DMS153 treated with DMSO at 0.1 percent for 48 hours (cell line): Measurements from ENCODE around the gene AP4E1.
"Not testable (repeated sequence)": the region's sequence is repeated elsewhere in the genome, so short reads cannot be mapped to it uniquely, and the experiment has no call there.

Source experiments
- DNase-seq: peaks from one replicate; lab custom pipeline; 2025; ENCODE audit not compliant: unreplicated experiment; lab: John Stamatoyannopoulos, UW

AP4E1 gene

DNA sequence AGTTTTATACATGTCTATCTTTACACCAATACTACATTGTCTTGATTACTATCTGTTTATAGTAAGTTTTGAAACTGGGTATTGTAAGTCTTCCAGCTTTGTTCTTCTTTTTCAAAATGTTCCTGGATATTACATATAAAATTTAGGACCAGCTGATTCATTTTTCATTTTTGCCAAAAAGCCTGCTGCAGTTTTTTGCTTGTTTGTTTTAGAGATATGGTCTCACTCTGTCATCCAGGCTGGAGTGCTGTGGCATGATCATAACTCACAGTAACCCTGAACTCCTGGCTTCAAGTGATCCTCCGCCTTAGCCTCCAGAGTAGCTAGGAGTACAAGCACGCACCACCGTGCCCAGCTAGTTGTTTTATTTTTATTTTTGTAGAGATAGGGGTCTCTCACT is 20.4 kb upstream of the AP4E1 start:
- no peak for DNase-seq

DNA sequence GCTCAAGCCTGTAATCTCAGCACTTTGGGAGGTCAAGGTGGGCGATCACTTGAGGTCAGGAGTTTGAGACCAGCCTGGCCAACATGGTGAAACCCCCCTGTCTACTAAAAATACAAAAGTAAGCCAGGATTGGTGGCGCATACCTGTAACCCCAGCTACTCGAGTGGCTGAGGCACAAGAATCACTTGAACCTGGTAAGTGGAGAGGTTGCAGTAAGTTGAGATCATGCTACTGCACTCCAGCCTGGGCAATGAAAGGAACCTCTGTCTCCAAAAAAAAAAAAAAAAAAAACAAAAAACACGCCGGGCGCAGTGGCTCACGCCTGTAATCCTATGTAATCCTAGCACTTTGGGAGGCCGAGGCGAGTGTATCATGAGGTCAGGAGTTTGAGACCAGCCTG is 18.9 kb upstream of the AP4E1 start:
- no peak for DNase-seq

DNA sequence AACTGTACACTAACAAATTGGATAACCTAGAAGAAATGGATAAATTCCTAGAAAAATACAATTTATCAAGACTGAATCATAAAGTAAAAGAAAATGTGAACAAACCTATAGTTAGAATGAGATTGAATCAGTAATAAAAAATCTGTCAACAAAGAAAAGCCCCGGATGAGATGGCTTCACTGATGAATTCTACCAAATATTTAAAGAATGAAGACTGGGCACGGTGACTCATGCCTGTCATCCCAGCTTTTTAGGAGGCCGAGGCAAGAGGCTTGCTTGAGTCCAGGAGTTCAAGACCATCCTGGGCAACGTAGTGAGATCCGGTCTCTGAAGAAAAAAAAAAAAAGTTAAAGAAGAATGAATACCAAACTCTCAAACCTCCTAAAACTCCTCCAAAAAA is 17.7 kb upstream of the AP4E1 start:
- no peak for DNase-seq

DNA sequence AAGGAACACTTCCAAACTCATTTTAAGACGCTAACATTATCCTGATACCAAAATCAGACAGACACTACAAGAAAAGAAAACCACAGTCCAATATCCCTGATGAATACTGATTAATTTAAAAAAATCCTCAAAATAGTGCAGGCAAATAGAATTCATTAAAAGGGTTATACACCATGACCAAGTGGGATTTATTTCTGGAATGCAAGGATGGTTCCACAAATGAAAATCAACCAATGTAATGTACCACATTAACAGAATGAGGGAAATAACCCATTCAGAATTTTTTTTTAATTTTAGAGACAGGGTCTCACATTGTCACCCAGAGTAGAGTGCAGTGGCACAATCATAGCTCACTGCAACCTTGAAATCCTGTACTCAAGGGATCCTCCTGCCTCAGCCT is 17.3 kb upstream of the AP4E1 start:
- no peak for DNase-seq

DNA sequence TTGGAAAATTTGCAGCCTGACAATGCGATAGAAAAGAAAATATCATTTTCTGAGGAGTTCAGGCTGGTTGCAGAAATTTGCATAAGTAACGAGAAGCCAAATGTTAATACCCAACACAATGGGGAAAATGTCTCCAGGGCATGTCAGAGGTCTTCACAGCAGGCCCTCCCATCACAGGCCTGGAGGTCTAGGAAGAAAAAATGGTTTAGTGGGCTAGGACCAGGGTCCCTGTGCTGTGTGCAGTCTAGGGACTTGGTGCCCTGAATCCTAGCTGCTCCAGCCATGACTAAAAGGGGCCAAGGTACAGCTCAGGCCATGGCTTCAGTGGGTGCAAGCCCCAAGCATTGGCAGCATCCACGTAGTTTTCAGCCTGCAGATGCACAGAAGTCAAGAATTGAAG is 14.5 kb upstream of the AP4E1 start:
- DNase-seq, result no peak

DNA sequence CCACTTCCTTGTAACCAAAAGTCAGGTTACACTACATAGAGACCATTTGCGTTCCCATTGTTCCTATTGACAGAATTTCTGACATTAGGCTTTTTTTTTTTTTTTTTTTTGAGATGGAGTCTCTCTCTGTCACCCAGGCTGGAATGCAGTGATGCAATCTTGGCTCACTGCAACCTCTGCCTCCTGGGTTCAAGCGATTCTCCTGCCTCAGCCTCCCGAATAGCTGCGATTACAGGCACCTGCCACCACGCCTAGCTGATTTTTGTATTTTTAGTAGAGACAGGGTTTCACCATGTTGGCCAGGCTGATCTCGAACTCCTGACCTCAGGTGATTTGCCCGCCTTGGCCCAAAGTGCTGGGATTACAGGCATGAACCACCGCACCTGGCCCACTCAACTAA is 7.1 kb upstream of the AP4E1 start:
- DNase-seq, result not testable (repeated sequence)

DNA sequence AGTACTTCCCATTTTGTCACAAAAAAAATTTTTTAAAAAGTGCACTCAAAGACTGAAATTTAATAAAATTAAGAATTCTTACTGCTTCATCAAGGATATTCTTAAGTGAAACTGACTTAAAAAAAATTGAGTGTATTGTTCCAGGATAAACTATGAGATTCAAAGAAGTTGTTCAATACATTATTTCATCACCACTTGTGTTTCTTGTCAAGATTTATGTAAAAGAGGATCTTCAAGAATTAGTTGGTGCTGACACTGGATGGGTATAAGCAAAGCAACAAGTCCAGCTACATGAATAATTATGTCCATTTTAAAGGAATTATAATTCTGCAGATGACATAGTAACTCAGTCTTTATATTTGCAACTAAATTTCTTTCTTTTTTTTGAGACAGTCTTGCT is 4.3 kb upstream of the AP4E1 start:
- no peak for DNase-seq

DNA sequence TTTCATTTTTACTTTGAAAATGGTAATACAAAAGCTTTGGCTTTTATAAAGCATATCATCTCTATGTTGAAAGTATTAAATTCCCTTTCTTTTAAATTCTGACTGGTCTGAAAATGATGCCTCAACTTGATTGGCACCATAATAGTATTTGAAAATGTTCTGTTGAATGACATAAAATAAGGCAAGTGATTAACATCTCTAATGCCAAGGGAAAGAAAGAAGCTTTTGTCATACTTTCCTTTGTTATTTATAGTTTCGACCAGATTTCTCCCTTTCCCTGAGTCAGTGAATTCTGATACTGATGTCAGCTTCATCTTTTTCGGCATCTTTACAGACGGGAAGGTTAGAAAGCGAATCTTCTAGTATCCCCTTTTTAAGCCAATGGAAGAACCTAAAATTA is 3.4 kb upstream of the AP4E1 start:
- no peak for DNase-seq

DNA sequence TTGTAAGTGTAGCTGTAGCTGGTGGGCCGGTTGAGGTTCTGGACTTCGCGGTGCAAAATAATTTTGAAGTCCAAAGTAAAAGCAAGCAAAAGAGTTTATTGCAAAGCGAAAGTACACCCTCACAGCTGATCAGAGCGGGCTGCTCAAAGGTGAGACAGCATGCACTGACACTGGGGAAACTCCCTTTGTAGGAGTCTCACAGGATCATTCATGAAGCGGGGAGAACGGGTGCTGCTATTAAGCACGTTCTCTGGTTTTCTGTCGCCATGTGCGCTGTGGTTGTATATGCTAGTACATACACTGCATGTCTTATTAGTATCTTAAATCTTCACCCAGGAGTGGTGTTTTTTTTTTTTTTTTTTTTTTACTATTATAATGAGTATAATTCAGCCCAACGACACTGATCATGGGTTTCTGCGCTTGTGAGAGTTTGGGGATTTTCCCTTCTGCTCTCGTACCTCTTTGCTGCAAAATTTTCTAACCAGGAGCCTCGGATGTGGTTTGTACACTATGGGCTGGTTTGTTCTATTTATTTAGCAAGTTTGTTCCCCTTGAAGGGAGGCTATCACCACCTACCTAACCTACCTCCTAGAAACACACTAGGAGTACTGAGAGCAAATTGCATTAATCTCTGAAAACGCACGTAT is 1.4 kb upstream of the AP4E1 start:
- no peak for DNase-seq

DNA sequence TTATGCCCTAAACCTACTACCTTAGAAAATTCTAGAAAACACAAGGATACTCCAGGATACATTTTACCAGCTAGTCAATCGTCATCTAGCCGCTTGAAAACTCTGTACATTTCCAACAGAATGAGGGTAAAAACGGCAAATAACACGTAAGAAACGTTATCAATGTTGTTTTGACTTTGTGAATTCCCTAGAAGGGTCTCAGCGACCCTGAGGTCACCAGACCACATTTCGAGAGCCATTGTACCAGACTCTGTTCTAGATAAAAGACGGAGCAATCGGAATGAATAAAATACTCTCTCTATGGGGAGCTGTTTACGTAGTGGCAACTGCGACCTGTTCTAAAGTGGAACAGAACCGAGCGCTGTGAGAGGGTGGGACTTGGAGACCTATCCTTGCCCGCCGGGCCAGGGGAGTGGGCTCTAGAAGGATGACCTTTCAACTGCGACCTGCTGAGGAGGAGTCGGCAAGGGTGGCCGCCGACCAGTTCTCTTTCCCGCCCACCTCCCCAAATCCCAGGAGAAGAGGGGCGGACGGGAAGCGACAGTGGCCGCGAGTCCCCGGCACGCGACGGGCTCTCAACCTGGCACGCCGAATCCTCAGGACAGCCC is 778 bp upstream of the AP4E1 start:
- no peak for DNase-seq

DNA sequence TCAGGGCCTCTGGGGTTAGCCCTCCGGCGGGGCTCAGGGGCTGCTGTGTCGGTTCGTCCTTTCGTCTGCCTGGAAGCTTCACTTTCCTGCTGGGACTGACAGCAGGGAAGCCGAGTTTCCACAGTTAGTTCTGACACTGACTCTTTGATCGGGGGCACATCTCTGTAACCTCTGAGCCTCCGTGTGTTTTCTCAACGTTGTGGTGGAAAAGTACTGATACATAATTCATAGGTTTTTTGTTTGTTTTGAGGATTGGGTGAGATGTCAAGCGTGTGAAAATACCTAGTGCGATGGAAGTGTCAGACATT is 481 bp downstream of the AP4E1 start:
- DNase-seq, result no peak

DNA sequence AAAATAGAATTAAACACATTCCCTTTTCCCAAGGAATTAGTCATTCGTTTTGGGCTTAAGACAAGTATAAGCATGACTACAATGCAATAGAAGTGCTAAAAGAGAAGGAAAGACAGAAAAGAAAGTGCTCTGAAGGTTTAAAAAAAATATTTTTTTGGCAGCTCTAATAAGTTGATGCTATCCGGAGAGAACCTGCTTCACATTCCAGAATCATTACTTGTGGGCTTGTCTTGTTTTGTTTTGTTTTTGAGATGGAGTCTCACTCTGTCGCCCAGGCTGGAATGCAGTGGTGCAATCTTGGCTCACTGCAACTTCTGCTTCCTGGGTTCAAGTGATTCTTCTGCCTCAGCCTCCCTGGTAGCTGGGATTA is 1.9 kb downstream of the AP4E1 start:
- DNase-seq, result not testable (repeated sequence)

DNA sequence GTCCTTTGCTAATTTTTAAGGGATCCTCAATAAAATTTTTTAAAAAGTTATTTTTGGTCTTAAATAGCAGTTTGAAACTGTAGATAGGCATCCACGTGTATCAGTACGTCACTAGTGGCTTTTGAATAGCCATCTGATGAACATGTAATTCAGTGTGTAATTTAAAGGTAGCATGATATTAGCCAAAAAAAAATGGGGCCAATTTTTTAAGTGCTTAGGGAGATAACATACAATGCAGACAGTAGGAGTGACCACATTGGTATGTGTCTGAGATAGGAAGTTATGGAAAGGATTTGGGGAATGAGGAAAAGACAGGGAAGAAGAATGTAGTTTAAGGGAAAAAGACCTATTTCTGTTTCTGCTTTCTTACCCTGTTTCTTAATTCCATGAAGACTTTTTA is 2.5 kb downstream of the AP4E1 start:
- DNase-seq, result no peak

DNA sequence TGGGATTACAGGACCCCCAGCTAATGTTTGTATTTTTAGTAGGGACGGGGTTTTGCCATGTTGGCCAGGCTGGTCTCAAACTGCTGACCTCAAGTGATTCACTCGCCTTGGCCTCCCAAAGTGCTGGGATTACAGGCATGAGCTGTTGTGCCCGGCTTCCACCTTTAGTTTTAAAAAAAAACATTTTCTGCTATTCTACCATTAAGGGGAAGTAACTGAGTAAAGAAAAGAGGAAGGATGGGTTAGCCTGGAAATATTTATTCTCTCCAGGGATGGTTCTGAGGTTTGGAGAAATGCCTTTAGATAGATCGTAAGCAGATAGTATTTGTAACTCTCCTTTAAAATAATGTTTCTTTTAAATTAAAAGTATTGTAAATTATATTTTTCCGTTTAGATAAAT is 3.1 kb downstream of the AP4E1 start:
- DNase-seq, result no peak

DNA sequence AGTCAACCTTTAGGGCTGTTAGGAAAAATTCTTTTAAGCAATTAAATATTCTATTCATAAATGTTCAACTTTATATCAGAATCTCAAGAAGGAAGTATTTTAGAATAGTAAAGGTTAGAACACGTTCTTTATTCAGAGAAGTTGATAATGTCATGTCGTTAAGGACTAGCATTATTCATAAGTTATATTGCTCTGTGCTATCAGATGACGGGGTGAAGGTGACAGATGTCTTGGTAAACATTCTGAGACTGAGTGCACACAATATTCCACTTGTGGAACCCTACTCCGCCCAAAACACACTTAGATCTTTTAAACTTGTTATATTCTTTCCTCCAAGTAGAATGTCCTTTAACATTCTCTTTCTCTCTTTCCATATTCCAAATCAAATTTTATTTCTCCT is 7.9 kb downstream of the AP4E1 start:
- no peak for DNase-seq

DNA sequence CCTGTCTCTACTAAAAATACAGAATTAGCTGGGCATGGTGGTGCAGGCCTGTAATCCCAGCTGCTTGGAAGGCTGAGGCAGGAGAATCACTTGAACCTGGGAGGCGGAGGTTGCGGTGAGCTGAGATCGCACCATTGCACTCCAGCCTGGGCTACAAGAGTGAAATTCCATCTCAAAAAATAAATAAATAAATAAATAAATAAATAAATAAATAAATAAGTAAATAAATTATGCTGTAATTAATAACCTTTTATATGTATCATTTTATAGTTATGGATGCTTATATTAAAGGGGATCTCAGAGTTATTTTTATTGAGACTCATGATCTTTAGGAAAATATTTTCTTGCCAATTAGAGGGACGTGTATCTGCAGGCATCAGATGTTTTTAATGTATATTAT is 10.9 kb downstream of the AP4E1 start:
- not testable (repeated sequence) for DNase-seq

DNA sequence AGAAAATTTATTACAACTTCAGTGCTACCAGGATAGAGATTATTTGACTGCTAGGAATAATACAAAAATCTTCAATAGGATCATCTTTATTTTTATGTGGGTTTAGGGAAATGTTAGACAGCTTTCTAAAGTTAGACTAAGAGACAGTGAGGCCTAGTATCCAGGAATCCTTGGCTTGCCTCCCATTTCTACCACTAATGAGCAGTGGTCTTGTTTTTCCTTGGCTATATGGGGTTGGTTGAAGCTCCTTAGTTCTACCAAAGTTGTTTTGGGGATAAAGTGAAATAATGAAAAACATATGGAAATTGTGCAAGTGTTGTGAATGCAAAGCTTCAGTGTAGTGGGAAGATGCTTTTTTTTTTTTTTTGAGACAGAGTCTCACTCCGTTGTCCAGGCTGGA is 16.8 kb downstream of the AP4E1 start:
- no peak for DNase-seq

DNA sequence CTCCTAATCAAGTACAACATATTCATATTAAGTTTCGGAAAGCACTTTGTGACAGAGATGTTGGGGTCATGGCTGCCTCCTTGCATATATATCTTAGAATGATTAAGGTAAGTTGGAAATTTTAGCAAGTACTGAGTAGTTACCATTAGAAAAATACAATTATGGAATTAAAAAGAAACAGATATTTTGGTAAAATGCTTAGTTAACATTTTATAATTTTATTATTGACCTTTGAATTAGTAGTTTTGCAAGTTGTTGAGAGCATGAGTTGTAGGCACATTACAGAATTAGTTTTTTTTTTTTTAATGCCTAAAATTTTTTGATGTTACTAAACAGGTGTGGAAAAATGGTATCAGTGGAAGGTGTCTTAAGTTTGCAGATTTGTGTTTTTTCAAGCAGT is 20.6 kb downstream of the AP4E1 start:
- no peak for DNase-seq

DNA sequence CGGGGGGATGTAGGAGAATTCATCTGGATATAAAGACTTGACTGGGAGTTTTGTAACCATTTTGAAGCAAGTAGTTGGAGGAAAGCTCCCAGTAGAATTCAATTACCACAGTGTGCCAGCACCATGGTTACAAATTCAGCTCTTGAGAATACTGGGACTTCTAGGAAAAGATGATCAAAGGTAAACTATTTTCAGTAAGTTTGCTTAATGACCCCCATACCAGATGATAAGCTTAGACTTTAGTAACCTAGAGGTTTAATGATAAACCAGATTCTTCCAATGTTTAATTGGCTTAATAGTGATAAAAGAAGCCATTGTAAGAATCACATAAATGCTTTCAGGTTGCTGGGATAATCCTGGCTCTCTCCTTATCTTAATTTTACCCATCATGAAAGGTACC is 22.3 kb downstream of the AP4E1 start:
- DNase-seq, result no peak

DNA sequence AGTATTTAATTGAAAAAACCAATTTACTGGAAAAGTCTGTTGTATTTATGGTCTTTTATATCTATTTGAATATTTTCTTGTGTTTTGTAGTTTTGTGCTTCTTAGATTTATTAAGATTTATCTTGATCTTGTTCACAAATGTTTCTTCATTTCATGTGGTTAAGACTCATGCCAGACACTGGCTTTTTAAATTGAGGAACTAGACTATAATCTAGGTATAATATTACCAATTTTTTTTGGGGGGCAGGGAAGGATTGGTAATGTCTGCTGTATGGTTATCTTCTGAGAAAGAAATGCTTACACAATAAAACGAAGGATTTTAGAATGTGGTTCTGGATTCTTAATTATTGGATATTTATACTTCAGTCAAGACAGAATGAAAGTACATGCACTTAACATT is 24.9 kb downstream of the AP4E1 start:
- no peak for DNase-seq

DNA sequence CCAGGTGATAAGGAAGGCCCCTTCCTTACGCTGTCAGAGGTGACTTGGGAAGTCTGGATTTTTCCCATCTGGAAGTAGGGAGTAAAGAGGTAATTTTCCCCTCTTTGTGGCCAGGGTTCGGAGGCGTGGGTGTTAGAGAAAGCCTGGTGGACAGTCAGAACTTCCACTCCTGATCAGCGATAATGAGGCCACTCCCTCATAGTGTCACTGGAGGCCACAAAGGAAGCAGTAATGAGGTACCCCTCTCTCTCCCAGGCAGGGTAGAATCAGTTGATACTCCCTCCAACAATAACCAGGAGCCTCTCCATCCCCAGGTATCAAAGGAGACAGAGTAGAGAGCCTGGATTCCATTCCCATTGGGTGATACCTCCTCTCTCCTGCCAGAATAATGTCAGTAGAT is 30.0 kb downstream of the AP4E1 start:
- DNase-seq, result no peak

DNA sequence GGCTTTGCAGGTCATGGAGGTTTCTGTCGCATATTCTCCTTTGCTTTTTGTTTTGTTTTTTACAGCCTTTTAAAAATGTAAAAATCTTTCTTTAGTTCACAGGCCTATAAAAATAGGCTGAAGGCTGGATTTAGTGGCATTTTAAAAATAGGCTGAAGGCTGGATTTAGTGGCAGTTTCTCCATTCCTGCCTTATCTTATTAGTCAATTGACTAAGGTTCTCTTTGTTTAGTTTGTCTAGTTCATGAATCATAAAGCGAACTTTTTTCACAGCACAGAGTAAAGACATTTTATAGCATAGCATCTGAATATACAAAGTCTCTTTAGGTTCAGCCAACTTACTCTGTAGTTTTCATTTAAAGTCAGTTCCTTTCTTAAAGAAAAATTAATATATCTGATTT is 31.4 kb downstream of the AP4E1 start:
- no peak for DNase-seq

DNA sequence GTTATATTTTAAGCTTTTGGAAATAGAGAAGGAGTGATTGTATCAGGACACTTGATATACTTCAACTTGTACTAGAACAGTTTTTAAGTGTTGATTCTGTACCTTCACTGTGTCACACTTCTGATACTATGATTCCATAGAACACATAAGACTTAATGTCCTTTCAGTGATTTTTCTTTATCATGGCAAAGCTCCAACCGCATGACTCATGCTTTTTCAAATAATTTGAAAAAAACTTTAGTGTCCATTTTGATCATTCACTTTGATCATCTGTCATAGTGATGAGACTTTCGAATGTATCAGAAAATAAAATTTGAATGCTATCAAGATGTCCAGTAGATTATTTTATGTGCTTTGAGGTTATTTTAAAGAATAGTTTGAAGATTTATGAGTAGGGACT is 32.0 kb downstream of the AP4E1 start:
- DNase-seq, result no peak

DNA sequence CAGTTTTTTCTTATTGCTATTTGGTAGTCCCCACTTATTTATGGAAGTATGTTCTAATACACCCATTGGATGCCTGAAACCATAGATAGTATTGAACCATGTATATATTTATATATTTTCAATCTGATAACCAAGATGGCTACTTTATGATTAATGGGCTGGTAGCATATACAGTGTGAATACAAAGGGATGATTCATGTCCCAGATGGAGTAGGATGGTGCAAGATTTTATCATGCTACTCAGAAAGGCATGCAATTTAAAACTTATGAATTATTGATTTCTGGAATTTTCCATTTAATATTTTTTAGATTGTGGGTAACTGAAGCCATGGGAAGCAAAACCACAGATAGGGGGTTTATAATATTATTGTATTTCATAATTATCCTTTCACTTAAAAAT is 35.2 kb downstream of the AP4E1 start:
- no peak for DNase-seq
